ES-I3 (cell line): ENCODE measurements around the gene GPR160.
"Not testable (repeated sequence)": the region's sequence is repeated elsewhere in the genome, so short reads cannot be mapped to it uniquely, and the experiment has no call there.

Experiments used
- H3K36me3 ChIP-seq: 2 replicates; pipeline ENCODE4 v1.6.1; 2013; ENCODE audit warnings: mild to moderate bottlenecking, low read length, control low read depth, moderate library complexity; ENCODE audit not compliant: insufficient read depth
- H3K4me1 ChIP-seq: 2 replicates; pipeline ENCODE4 v1.6.1; 2013; ENCODE audit warnings: mild to moderate bottlenecking, control low read depth, low read length; ENCODE audit not compliant: insufficient read depth
- H3K9ac ChIP-seq: 2 replicates; pipeline ENCODE4 v1.6.1; 2013; ENCODE audit warnings: low read depth, mild to moderate bottlenecking, low read length, moderate library complexity
- H3K9me3 ChIP-seq: 2 replicates; pipeline ENCODE4 v1.6.1; 2013; ENCODE audit warnings: mild to moderate bottlenecking, low read length, moderate library complexity; ENCODE audit not compliant: control insufficient read depth, insufficient read depth

Gene GPR160

GRCh38 chr3:170012683-170013400, 25.0 kb upstream of the GPR160 start:
- no peaks in the 10 kb centered on the region for H3K4me1 ChIP-seq
- no peaks in the 10 kb centered on the region for H3K9me3 ChIP-seq
- no peak overlapping the region for H3K9ac ChIP-seq
- no peaks in the 10 kb centered on the region for H3K36me3 ChIP-seq

- no peaks in the 10 kb centered on the region for H3K9me3 ChIP-seq
- no peak overlapping the region for H3K9ac ChIP-seq
Measured at GRCh38 chr3:170016057-170016456, 21.7 kb upstream of the GPR160 start.

GRCh38 chr3:170019306-170019705, 18.5 kb upstream of the GPR160 start:
- H3K9ac ChIP-seq, H3K9me3 ChIP-seq, H3K36me3 ChIP-seq, H3K4me1 ChIP-seq: not testable (repeated sequence)

More at GRCh38 chr3:170016057-170016456, 21.7 kb upstream of the GPR160 start:
- H3K4me1 ChIP-seq, result no peaks in the 10 kb centered on the region
- no peaks in the 10 kb centered on the region for H3K36me3 ChIP-seq

- no peaks in the 10 kb centered on the region for H3K36me3 ChIP-seq
- H3K9ac ChIP-seq, result no peak overlapping the region
- H3K4me1 ChIP-seq, result no peaks in the 10 kb centered on the region
- H3K9me3 ChIP-seq, result no peaks in the 10 kb centered on the region; the same call in 1 of the 2 replicates
Measured at GRCh38 chr3:170021083-170021482, 16.7 kb upstream of the GPR160 start.

GRCh38 chr3:170022336-170022735, 15.5 kb upstream of the GPR160 start:
- Histone ChIP-seq H3K9me3 (no peaks in the 10 kb centered on the region; the same call in 1 of the 2 replicates), H3K9ac (no peak overlapping the region), H3K36me3 (no peaks in the 10 kb centered on the region), H3K4me1 (no peaks in the 10 kb centered on the region)

GRCh38 chr3:170023165-170023564, 14.6 kb upstream of the GPR160 start:
- Histone ChIP-seq H3K4me1 (no peaks in the 10 kb centered on the region), H3K36me3 (no peaks in the 10 kb centered on the region), H3K9me3 (no peaks in the 10 kb centered on the region; the same call in 1 of the 2 replicates), H3K9ac (no peak overlapping the region)

- no peaks in the 10 kb centered on the region for H3K36me3 ChIP-seq
- no peaks in the 10 kb centered on the region for H3K4me1 ChIP-seq
- no peak overlapping the region for H3K9ac ChIP-seq
- no peaks in the 10 kb centered on the region; the same call in 1 of the 2 replicates for H3K9me3 ChIP-seq
Measured at GRCh38 chr3:170024581-170024980, 13.2 kb upstream of the GPR160 start.

- Histone ChIP-seq H3K9ac (no peak overlapping the region; the same call in 1 of the 2 replicates), H3K4me1 (no peaks in the 10 kb centered on the region), H3K36me3 (no peaks in the 10 kb centered on the region), H3K9me3 (no peaks in the 10 kb centered on the region; the same call in 1 of the 2 replicates)
Measured at GRCh38 chr3:170027233-170028102, 10.3 kb upstream of the GPR160 start.

GRCh38 chr3:170033489-170033888, 4.3 kb upstream of the GPR160 start:
- H3K9me3 ChIP-seq, result no peaks in the 10 kb centered on the region
- H3K36me3 ChIP-seq, result no peaks in the 10 kb centered on the region
- no peak overlapping the region; the same call in 1 of the 2 replicates for H3K9ac ChIP-seq
- H3K4me1 ChIP-seq, result 0 out of 2 replicates have a peak, but pooled peaks cover 3% of the 10 kb centered on the region

GRCh38 chr3:170038434-170039110, 777 bp downstream of the GPR160 start:
- H3K4me1 ChIP-seq, result peaks cover 6% of the 10 kb centered on the region; the same call in 1 of the 2 replicates
- H3K9me3 ChIP-seq, result no peaks in the 10 kb centered on the region
- peak overlapping the region; percentile 84 for H3K9ac ChIP-seq
- no peaks in the 10 kb centered on the region for H3K36me3 ChIP-seq

GRCh38 chr3:170040418-170040817, 2.6 kb downstream of the GPR160 start:
- Histone ChIP-seq H3K36me3 (no peaks in the 10 kb centered on the region), H3K4me1 (peaks cover 6% of the 10 kb centered on the region; the same call in 1 of the 2 replicates), H3K9me3 (no peaks in the 10 kb centered on the region), H3K9ac (peak overlapping the region; percentile 36; the same call in 1 of the 2 replicates)

GRCh38 chr3:170043506-170043905, 5.7 kb downstream of the GPR160 start:
- Histone ChIP-seq H3K9me3 (no peaks in the 10 kb centered on the region), H3K36me3 (no peaks in the 10 kb centered on the region), H3K9ac (no peak overlapping the region), H3K4me1 (peaks cover 6% of the 10 kb centered on the region; the same call in 1 of the 2 replicates)

GRCh38 chr3:170044271-170044670, 6.5 kb downstream of the GPR160 start:
- Histone ChIP-seq H3K4me1 (peaks cover 6% of the 10 kb centered on the region; the same call in 1 of the 2 replicates), H3K9ac (no peak overlapping the region), H3K9me3 (no peaks in the 10 kb centered on the region), H3K36me3 (no peaks in the 10 kb centered on the region)

- Histone ChIP-seq H3K4me1 (peaks cover 6% of the 10 kb centered on the region; the same call in 1 of the 2 replicates), H3K9ac (no peak overlapping the region), H3K9me3 (no peaks in the 10 kb centered on the region), H3K36me3 (no peaks in the 10 kb centered on the region)
Measured at GRCh38 chr3:170044795-170045244, 7.0 kb downstream of the GPR160 start.
